Activated naive CD4-positive, alpha-beta T cell treated with anti-CD3 and anti-CD28 coated beads for 36 hours (primary cell): ENCODE results near the gene OOEP. TPM values are rescaled to one million over a fixed set of nuclear protein-coding genes. Genes with fewer than 3 reads are reported as not detected.
"Not testable (repeated sequence)": the region's sequence is repeated elsewhere in the genome, so short reads cannot be mapped to it uniquely, and the experiment has no call there.

Source experiments
- CTCF ChIA-PET: fragments of 350-600 bp; sonication (Branson Sonifier 250); formaldehyde crosslinking; loops from one replicate; lab custom pipeline; 2021; ENCODE audit warnings: antibody characterized with exemption; lab: Charles Lee
- DNase-seq: peaks from one replicate; pipeline ENCODE4 v3.0.0-alpha.2; 2020
- H3K27ac Mint-ChIP-seq: one replicate; pipeline ENCODE4 v1.8.0; 2021; ENCODE audit warnings: mild to moderate bottlenecking, mixed read lengths
- H3K27me3 Mint-ChIP-seq: one replicate; pipeline ENCODE4 v1.8.0; 2021; ENCODE audit warnings: low read depth, mixed read lengths
- H3K36me3 Mint-ChIP-seq: one replicate; pipeline ENCODE4 v1.8.0; 2021; ENCODE audit warnings: low read depth, mixed read lengths
- H3K4me1 Mint-ChIP-seq: one replicate; pipeline ENCODE4 v1.8.0; 2021; ENCODE audit warnings: low read depth, mixed read lengths
- H3K4me3 Mint-ChIP-seq: one replicate; pipeline ENCODE4 v1.8.0; 2021; ENCODE audit warnings: mild to moderate bottlenecking, moderate library complexity, mixed read lengths
- H3K9me3 Mint-ChIP-seq: one replicate; pipeline ENCODE4 v1.8.0; 2021; ENCODE audit warnings: mixed read lengths
- intact Hi-C: fragments of 100-400 bp; cut with micrococcal nuclease; formaldehyde crosslinking; loops from one replicate; pipeline ENCODE4 v1.15.1; 2023
- total RNA-seq, 2 experiments: library from RNA; stranded (reverse); gene quantifications; one replicate each; pipeline ENCODE4 v1.2.3, GENCODE V29; 2021

The OOEP gene
- total RNA-seq, 2 experiments from 2014 or later: 0.31 TPM; not detected in 1

GRCh38 chr6:73388433-73388799, 18.7 kb upstream of the OOEP start:
- CTCF ChIA-PET: interaction anchor here (0.6 to 2.2 kb wide), 13 partner anchors 10 to 757 kb away, joined by 3 to 20 read pairs (median 5); no protein-coding TSS in a partner anchor
- intact Hi-C loops: loop anchor here (1.0 to 2.0 kb wide), 4 partner anchors 62 to 976 kb away; no protein-coding TSS in a partner anchor
- Mint-ChIP-seq H3K27me3 (peaks cover 3% of the 10 kb centered on the region), H3K4me1 (peaks cover 4% of the 10 kb centered on the region), H3K27ac (no peak overlapping the region), H3K36me3 (no peaks in the 10 kb centered on the region), H3K4me3 (peak overlapping the region; percentile 73), H3K9me3 (no peaks in the 10 kb centered on the region)
- no peak for DNase-seq

- intact Hi-C loops: no loop called here
- H3K9me3 Mint-ChIP-seq: no peaks in the 10 kb centered on the region
- no peaks in the 10 kb centered on the region for H3K4me1 Mint-ChIP-seq
- H3K4me3 Mint-ChIP-seq: no peak overlapping the region
- H3K27ac Mint-ChIP-seq: no peak overlapping the region
- DNase-seq: no peak
- H3K27me3 Mint-ChIP-seq: no peaks in the 10 kb centered on the region
- CTCF ChIA-PET: no interaction called here
- no peaks in the 10 kb centered on the region for H3K36me3 Mint-ChIP-seq
Observed at GRCh38 chr6:73382462-73383113, 12.9 kb upstream of the OOEP start.

GRCh38 chr6:73381531-73381930, 11.8 kb upstream of the OOEP start:
- intact Hi-C loops, H3K4me1 Mint-ChIP-seq, H3K9me3 Mint-ChIP-seq, H3K4me3 Mint-ChIP-seq, H3K36me3 Mint-ChIP-seq, H3K27ac Mint-ChIP-seq, DNase-seq, H3K27me3 Mint-ChIP-seq: not testable (repeated sequence)
- CTCF ChIA-PET: interaction anchor here (0.7 kb wide), 1 partner anchor 1937 kb away, joined by 3 read pairs; no protein-coding TSS in a partner anchor

- no peaks in the 10 kb centered on the region for H3K36me3 Mint-ChIP-seq
- CTCF ChIA-PET: no interaction called here
- H3K4me3 Mint-ChIP-seq: no peak overlapping the region
- peaks cover 3% of the 10 kb centered on the region for H3K9me3 Mint-ChIP-seq
- intact Hi-C loops: no loop called here
- DNase-seq: no peak
- H3K4me1 Mint-ChIP-seq: no peaks in the 10 kb centered on the region
- H3K27me3 Mint-ChIP-seq: no peaks in the 10 kb centered on the region
- no peak overlapping the region for H3K27ac Mint-ChIP-seq
Observed at GRCh38 chr6:73377225-73377624, 7.5 kb upstream of the OOEP start.

- Mint-ChIP-seq H3K9me3 (peaks cover 8% of the 10 kb centered on the region), H3K4me3 (no peak overlapping the region), H3K36me3 (no peaks in the 10 kb centered on the region), H3K27me3 (no peaks in the 10 kb centered on the region), H3K4me1 (no peaks in the 10 kb centered on the region), H3K27ac (no peak overlapping the region)
- no peak for DNase-seq
- CTCF ChIA-PET: interaction anchor here (2.2 kb wide), 1 partner anchor 14 kb away, joined by 7 read pairs; no protein-coding TSS in a partner anchor
- intact Hi-C loops: no loop called here
Observed at GRCh38 chr6:73375216-73375615, 5.5 kb upstream of the OOEP start.

- Mint-ChIP-seq H3K27me3 (no peaks in the 10 kb centered on the region), H3K4me1 (no peaks in the 10 kb centered on the region), H3K9me3 (peaks cover 10% of the 10 kb centered on the region), H3K36me3 (no peaks in the 10 kb centered on the region), H3K27ac (no peak overlapping the region), H3K4me3 (no peak overlapping the region)
- intact Hi-C loops: no loop called here
- DNase-seq: no peak
- CTCF ChIA-PET: no interaction called here
Observed at GRCh38 chr6:73372516-73372915, 2.8 kb upstream of the OOEP start.

- no peak for DNase-seq
- H3K9me3 Mint-ChIP-seq: peaks cover 10% of the 10 kb centered on the region
- H3K4me3 Mint-ChIP-seq: no peak overlapping the region
Observed at GRCh38 chr6:73371984-73372383, 2.3 kb upstream of the OOEP start.

GRCh38 chr6:73369157-73369556, 540 bp downstream of the OOEP start:
- no peak overlapping the region for H3K27ac Mint-ChIP-seq
- intact Hi-C loops: no loop called here
- no peak for DNase-seq
- H3K27me3 Mint-ChIP-seq: no peaks in the 10 kb centered on the region
- H3K36me3 Mint-ChIP-seq: no peaks in the 10 kb centered on the region
- CTCF ChIA-PET: interaction anchor here (0.6 kb wide), 1 partner anchor 117 kb away, joined by 3 read pairs; no protein-coding TSS in a partner anchor
- peaks cover 10% of the 10 kb centered on the region for H3K9me3 Mint-ChIP-seq
- no peaks in the 10 kb centered on the region for H3K4me1 Mint-ChIP-seq
- H3K4me3 Mint-ChIP-seq: no peak overlapping the region

More at GRCh38 chr6:73371984-73372383, 2.3 kb upstream of the OOEP start:
- intact Hi-C loops: no loop called here
- H3K27ac Mint-ChIP-seq: no peak overlapping the region
- H3K4me1 Mint-ChIP-seq: no peaks in the 10 kb centered on the region
- CTCF ChIA-PET: no interaction called here
- H3K27me3 Mint-ChIP-seq: no peaks in the 10 kb centered on the region
- no peaks in the 10 kb centered on the region for H3K36me3 Mint-ChIP-seq

GRCh38 chr6:73368675-73369074, 1.0 kb downstream of the OOEP start:
- Mint-ChIP-seq H3K27ac (no peak overlapping the region), H3K36me3 (no peaks in the 10 kb centered on the region), H3K9me3 (peaks cover 10% of the 10 kb centered on the region), H3K4me3 (no peak overlapping the region), H3K27me3 (no peaks in the 10 kb centered on the region), H3K4me1 (no peaks in the 10 kb centered on the region)
- DNase-seq: no peak
- CTCF ChIA-PET: interaction anchor here (0.5 to 0.6 kb wide), 3 partner anchors 50 to 243 kb away, joined by 3 read pairs; no protein-coding TSS in a partner anchor
- intact Hi-C loops: no loop called here

GRCh38 chr6:73367761-73368355, 1.8 kb downstream of the OOEP start:
- H3K4me1 Mint-ChIP-seq: no peaks in the 10 kb centered on the region
- H3K27ac Mint-ChIP-seq: no peak overlapping the region
- intact Hi-C loops: no loop called here
- no peaks in the 10 kb centered on the region for H3K36me3 Mint-ChIP-seq
- CTCF ChIA-PET: interaction anchor here (0.5 to 0.6 kb wide), 2 partner anchors 51 to 244 kb away, joined by 3 read pairs; no protein-coding TSS in a partner anchor
- DNase-seq: no peak
- no peaks in the 10 kb centered on the region for H3K27me3 Mint-ChIP-seq
- peaks cover 10% of the 10 kb centered on the region for H3K9me3 Mint-ChIP-seq
- H3K4me3 Mint-ChIP-seq: no peak overlapping the region

GRCh38 chr6:73364549-73364948, 5.1 kb downstream of the OOEP start:
- H3K4me1 Mint-ChIP-seq: no peaks in the 10 kb centered on the region
- CTCF ChIA-PET: interaction anchor here (1.6 kb wide), 1 partner anchor 25 kb away, joined by 4 read pairs; no protein-coding TSS in a partner anchor
- H3K27ac Mint-ChIP-seq: no peak overlapping the region
- DNase-seq: no peak
- H3K9me3 Mint-ChIP-seq: no peaks in the 10 kb centered on the region
- H3K27me3 Mint-ChIP-seq: no peaks in the 10 kb centered on the region
- no peaks in the 10 kb centered on the region for H3K36me3 Mint-ChIP-seq
- H3K4me3 Mint-ChIP-seq: no peak overlapping the region
- intact Hi-C loops: no loop called here

- no peaks in the 10 kb centered on the region for H3K9me3 Mint-ChIP-seq
- H3K27ac Mint-ChIP-seq: no peak overlapping the region
- intact Hi-C loops: no loop called here
- CTCF ChIA-PET: no interaction called here
- no peaks in the 10 kb centered on the region for H3K27me3 Mint-ChIP-seq
- no peak overlapping the region for H3K4me3 Mint-ChIP-seq
- no peaks in the 10 kb centered on the region for H3K4me1 Mint-ChIP-seq
- DNase-seq: no peak
- H3K36me3 Mint-ChIP-seq: no peaks in the 10 kb centered on the region
Observed at GRCh38 chr6:73364121-73364520, 5.6 kb downstream of the OOEP start.

- Mint-ChIP-seq H3K27ac (no peak overlapping the region), H3K9me3 (no peaks in the 10 kb centered on the region), H3K4me1 (no peaks in the 10 kb centered on the region), H3K36me3 (no peaks in the 10 kb centered on the region), H3K4me3 (no peak overlapping the region), H3K27me3 (no peaks in the 10 kb centered on the region)
- intact Hi-C loops: no loop called here
- no peak for DNase-seq
- CTCF ChIA-PET: no interaction called here
Observed at GRCh38 chr6:73363537-73363875, 6.2 kb downstream of the OOEP start.
